GM18861 (cell line): Measurements from ENCODE around the gene B4GALNT1.
"Not testable (repeated sequence)": the region's sequence is repeated elsewhere in the genome, so short reads cannot be mapped to it uniquely, and the experiment has no call there.

Source experiments
- ATAC-seq: cut with Tn5 transposase; IDR thresholded peaks from one replicate; pipeline ENCODE4 v1.9.1; 2021; ENCODE audit not compliant: unreplicated experiment

Gene B4GALNT1

GRCh38 chr12:57621497-57622292, 11.3 kb downstream of the B4GALNT1 start:
- ATAC-seq = no peak

GRCh38 chr12:57620936-57621496, 12.0 kb downstream of the B4GALNT1 start:
- ATAC-seq = no peak

GRCh38 chr12:57620245-57620935, 12.6 kb downstream of the B4GALNT1 start:
- no peak for ATAC-seq

- ATAC-seq = no peak
Measured at GRCh38 chr12:57619434-57620244, 13.4 kb downstream of the B4GALNT1 start.

- no peak for ATAC-seq
Measured at GRCh38 chr12:57618966-57619433, 14.0 kb downstream of the B4GALNT1 start.

- ATAC-seq = not testable (repeated sequence)
Measured at GRCh38 chr12:57618431-57618830, 14.6 kb downstream of the B4GALNT1 start.

- ATAC-seq = no peak
Measured at GRCh38 chr12:57617942-57618341, 15.1 kb downstream of the B4GALNT1 start.

GRCh38 chr12:57616383-57617101, 16.5 kb downstream of the B4GALNT1 start:
- ATAC-seq = no peak

GRCh38 chr12:57615637-57616036, 17.4 kb downstream of the B4GALNT1 start:
- no peak for ATAC-seq

- ATAC-seq = no peak
Measured at GRCh38 chr12:57614948-57615500, 18.0 kb downstream of the B4GALNT1 start.

- ATAC-seq = peak; percentile 45
Measured at GRCh38 chr12:57614178-57614947, 18.6 kb downstream of the B4GALNT1 start.

- no peak for ATAC-seq
Measured at GRCh38 chr12:57613427-57614109, 19.4 kb downstream of the B4GALNT1 start.

GRCh38 chr12:57612711-57613426, 20.1 kb downstream of the B4GALNT1 start:
- ATAC-seq = no peak

GRCh38 chr12:57611827-57612710, 20.9 kb downstream of the B4GALNT1 start:
- no peak for ATAC-seq

- ATAC-seq = no peak
Measured at GRCh38 chr12:57611108-57611826, 21.7 kb downstream of the B4GALNT1 start, which contains the start of gene ARHGEF25. TSS of gene ARHGEF25 (plus strand) at chr12:57611435. CDS start at chr12:57611895, 460 bp downstream.

GRCh38 chr12:57610554-57611107, 22.4 kb downstream of the B4GALNT1 start:
- ATAC-seq = no peak
